K562 (cell line): Measurements from ENCODE around the gene ASRGL1. TPM values are rescaled to one million over a fixed set of nuclear protein-coding genes. Genes with fewer than 3 reads are reported as not detected.

Source experiments
- ATF3 ChIP-seq, 2 experiments: fragments of 450-650 bp in 1 of 2; sonication (generic) in 1 of 2; formaldehyde crosslinking in 1 of 2; IDR thresholded peaks in 1 of 2; conservative IDR thresholded peaks in 1 of 2; 2 replicates each; pipeline versions ENCODE4 v1.6.1 to v1.8.1; 2016 to 2023; ENCODE audit warnings: mild to moderate bottlenecking in 2 of 2, moderate library complexity in 2 of 2, inconsistent platforms in 1 of 2, missing genetic modification reagents in 1 of 2
- CUX1 ChIP-seq: fragments of 200-800 bp; sonication (Bioruptor generic); IDR thresholded peaks from 2 replicates; pipeline ENCODE4 v1.6.1; 2016; ENCODE audit warnings: missing genetic modification characterization, missing compliant biosample characterization
- DLX4 ChIP-seq: fragments of 250-450 bp; sonication (Bioruptor Pico); IDR thresholded peaks from 2 replicates; pipeline ENCODE4 v1.6.1; 2021; ENCODE audit warnings: mild to moderate bottlenecking
- E4F1 ChIP-seq: fragments of 250-450 bp; sonication (Bioruptor Pico); IDR thresholded peaks from 2 replicates; pipeline ENCODE4 v1.5.0; 2021; ENCODE audit warnings: mild to moderate bottlenecking, borderline replicate concordance
- FOS ChIP-seq: IDR thresholded peaks from 3 replicates; pipeline ENCODE4 v1.6.1; 2011; ENCODE audit not compliant: insufficient read length; ENCODE audit errors: extremely low read depth
- HOXB6 ChIP-seq: fragments of 250-450 bp; sonication (Bioruptor Pico); IDR thresholded peaks from 2 replicates; pipeline ENCODE4 v1.5.1; 2022; ENCODE audit warnings: mild to moderate bottlenecking, borderline replicate concordance
- KDM1A ChIP-seq, 2 experiments: fragments of 450-650 bp; IDR thresholded peaks; 2 replicates each; pipeline ENCODE4 v1.6.1; 2016; ENCODE audit warnings: mild to moderate bottlenecking in 2 of 2
- MED1 ChIP-seq: sonication (generic); formaldehyde crosslinking; IDR thresholded peaks from 2 replicates; pipeline ENCODE4 v1.8.1; 2023; ENCODE audit warnings: missing genetic modification reagents, borderline replicate concordance
- THRAP3 ChIP-seq: fragments of 450-650 bp; IDR thresholded peaks from 2 replicates; pipeline ENCODE4 v1.6.1; 2016; ENCODE audit warnings: mild to moderate bottlenecking, inconsistent platforms, borderline replicate concordance
- TSHZ1 ChIP-seq: fragments of 250-450 bp; sonication (Bioruptor Pico); IDR thresholded peaks from 2 replicates; pipeline ENCODE4 v1.4.0; 2020; ENCODE audit warnings: mild to moderate bottlenecking, moderate library complexity
- ZFPM2 ChIP-seq: fragments of 250-450 bp; sonication (Bioruptor Pico); IDR thresholded peaks from 2 replicates; pipeline ENCODE4 v1.5.1; 2022; ENCODE audit warnings: mild to moderate bottlenecking
- ZNF3 ChIP-seq: fragments of 250-450 bp; sonication (Bioruptor Pico); IDR thresholded peaks from 2 replicates; pipeline ENCODE4 v1.5.0; 2021; ENCODE audit warnings: mild to moderate bottlenecking, moderate library complexity
- ZNF444 ChIP-seq: fragments of 250-450 bp; sonication (Bioruptor Pico); IDR thresholded peaks from 2 replicates; pipeline ENCODE4 v1.4.0; 2020; ENCODE audit warnings: mild to moderate bottlenecking, moderate library complexity
- ZNF584 ChIP-seq: fragments of 200-800 bp; sonication (Bioruptor generic); IDR thresholded peaks from 2 replicates; pipeline ENCODE4 v1.6.1; 2016; ENCODE audit warnings: low read depth, mild to moderate bottlenecking, missing genetic modification characterization, missing compliant biosample characterization
- polyA plus RNA-seq, 8 experiments: library from polyadenylated mRNA; depleted of rRNA in 4 of 8; stranded (reverse) in 5 of 8; unstranded in 3 of 8; fragments of >200 nt; fragmentation: Nextera tagmentation in 2 of 8; fragmentation: Illumina TruSeq in 1 of 8; extraction: Ambion mirVana in 2 of 8; extraction: Trizol in 1 of 8; gene quantifications; 2 replicates each; pipeline versions ENCODE4 v1.2.1 to v1.2.3, GENCODE V29; 2011 to 2014; ENCODE audit warnings: inconsistent platforms in 1 of 8, missing spikeins in 1 of 8
- total RNA-seq, 7 experiments: library from RNA; depleted of rRNA in 6 of 7; stranded (reverse); fragments of >200 nt in 6 of 7; fragmentation: Illumina TruSeq in 2 of 7; extraction: Trizol in 2 of 7; gene quantifications; 2 replicates each; pipeline versions ENCODE4 v1.2.1 to v1.2.3, GENCODE V29; 2011 to 2021; ENCODE audit warnings: low replicate concordance in 1 of 7

Gene ASRGL1
- total and polyA plus RNA-seq, 9 of the 15 experiments (the other 6 are each of a cell fraction or from before 2014, with no cell fraction given): 3.1 to 23.0 (median 11.2) TPM

GRCh38 chr11:62428871-62429560 lies 91.8 kb downstream of the ASRGL1 start (continued):
- TF ChIP-seq CUX1 (CRISPR knock-in tag) (no peak), KDM1A (IDR thresholded peaks at IDR 0.05) (no peak), HOXB6 (CRISPR knock-in tag) (no peak), FOS (no peak), ZNF3 (CRISPR knock-in tag) (no peak), ZNF444 (CRISPR knock-in tag) (peak; percentile 69; the same call in 1 of the 2 replicates), ZNF584 (CRISPR knock-in tag) (no peak), ATF3 (IDR thresholded peaks at IDR 0.05) (no peak), ATF3 (CRISPR knock-in tag; conservative IDR thresholded peaks at IDR 0.05) (no peak), MED1 (CRISPR knock-in tag) (no peak), TSHZ1 (peak; percentile 76), THRAP3 (no peak), DLX4 (CRISPR knock-in tag) (no peak), E4F1 (CRISPR knock-in tag) (peak; percentile 31; the same call in 1 of the 2 replicates), ZFPM2 (CRISPR knock-in tag) (no peak)
